Measurements from ENCODE around the gene ZNF92. TPM values are rescaled to one million over a fixed set of nuclear protein-coding genes. Genes with fewer than 3 reads are reported as not detected.
A peak's percentile ranks its signal among the peaks of the same experiment; 100 is the strongest.

The ZNF92 gene
- total and polyA plus RNA-seq, 2 of the 4 experiments (the other 2 are of a cell fraction): 2.4 to 6.1 TPM

GRCh38 chr7:65438598-65438997 lies 64.9 kb downstream of the ZNF92 start:
- BruUV-seq (replicated peaks): no TSS peak
- no peak overlapping the region for H3K4me3 ChIP-seq (ENCODE audit: insufficient read depth, low read depth, low read length)
- no peak overlapping the region for H3K27ac ChIP-seq (ENCODE audit: insufficient read depth, low read length)
- H3K79me1 ChIP-seq (ENCODE audit: low read depth in 1 of 2, low read length in 2 of 2): no peaks in the 10 kb centered on the region
- WGBS, 2 experiments (ENCODE audit: extremely low coverage in 2 of 2, insufficient read length in 1 of 2): no CpG with 5 or more reads among the region's 2 CpGs
- DNase-seq (peak; percentile 88), ATAC-seq (ENCODE audit: low read depth) (peak; percentile 86)
- no peak overlapping the region for H4K8ac ChIP-seq (ENCODE audit: low read depth in 2 of 2, low read length in 2 of 2)
- no peak overlapping the region for H2AK5ac ChIP-seq (ENCODE audit: low read depth, low read length)
- POLR2A ChIA-PET (ENCODE audit: unreplicated experiment): no interaction called here
- in situ Hi-C loops (cut with MboI; ENCODE audit: low sequenced_read_pairs) (no loop called here), dilution Hi-C loops (cut with HindIII; ENCODE audit: low sequenced_read_pairs, unreplicated experiment) (no loop called here), intact Hi-C loops (cut with micrococcal nuclease) (no loop called here)
- H3K36me3 ChIP-seq (ENCODE audit: control insufficient read depth, insufficient read depth, low read length): no peaks in the 10 kb centered on the region
- no peak overlapping the region for H3K23ac ChIP-seq (ENCODE audit: low read depth, low read length)
- no peak overlapping the region for H4K91ac ChIP-seq (ENCODE audit: insufficient read depth, low read depth, low read length)
- CTCF ChIA-PET: no interaction called here
- H3K56ac ChIP-seq (ENCODE audit: extremely low read depth, insufficient read depth, low read length): no peak overlapping the region
- H2BK120ac ChIP-seq (ENCODE audit: low read depth, low read length): no peak overlapping the region
- H2AFZ ChIP-seq (replicated peaks; ENCODE audit: low read length, poor library complexity): no peak overlapping the region
- no peaks in the 10 kb centered on the region for H4K20me1 ChIP-seq (ENCODE audit: insufficient read depth, low read length)
- no peaks in the 10 kb centered on the region for H3K9me1 ChIP-seq (ENCODE audit: insufficient read depth, low read length)
- no peak overlapping the region for H3K4ac ChIP-seq (ENCODE audit: low read depth, low read length)
- no peak overlapping the region for H3K4me2 ChIP-seq (ENCODE audit: low read depth, low read length)
- H3K9me3 ChIP-seq (ENCODE audit: control insufficient read depth, insufficient read depth, low read length): no peaks in the 10 kb centered on the region
- H2BK15ac ChIP-seq (ENCODE audit: low read depth, low read length): no peak overlapping the region
- no peaks in the 10 kb centered on the region for H3K4me1 ChIP-seq (ENCODE audit: control insufficient read depth, insufficient read depth, low read length)
- TF ChIP-seq CHD1 (IDR thresholded peaks at IDR 0.05; ENCODE audit: low read depth, low read length) (no peak), FOS (IDR thresholded peaks at IDR 0.05; ENCODE audit: low read depth, low read length) (peak; percentile 41; the same call in 1 of the 2 replicates)
- H3K14ac ChIP-seq (replicated peaks; ENCODE audit: low read depth, low read length): no peak overlapping the region
- H3K9ac ChIP-seq (ENCODE audit: low read depth, low read length): no peak overlapping the region
- no peak overlapping the region for H4K5ac ChIP-seq (ENCODE audit: low read depth, low read length)
- no peak overlapping the region for H2BK20ac ChIP-seq (ENCODE audit: low read depth, low read length)
- no peak overlapping the region for H3K18ac ChIP-seq (ENCODE audit: low read depth, low read length)
- no peak overlapping the region for H2BK5ac ChIP-seq (ENCODE audit: low read depth, low read length, poor library complexity, severe bottlenecking)
- H3K27me3 ChIP-seq (ENCODE audit: control insufficient read depth, insufficient read depth, low read length): no peaks in the 10 kb centered on the region
- H2AK9ac ChIP-seq (replicated peaks; ENCODE audit: low read depth, low read length, poor library complexity): no peak overlapping the region

All from IMR-90 (cell line).